GM18499 (cell line): ENCODE data around the gene ANO1.
"Not testable (repeated sequence)": the region's sequence is repeated elsewhere in the genome, so short reads cannot be mapped to it uniquely, and the experiment has no call there.

Experiments used
- ATAC-seq: cut with Tn5 transposase; IDR thresholded peaks from one replicate; pipeline ENCODE4 v1.9.1; 2021; ENCODE audit warnings: moderate number of reproducible peaks; ENCODE audit not compliant: insufficient read depth, unreplicated experiment

The ANO1 gene

DNA sequence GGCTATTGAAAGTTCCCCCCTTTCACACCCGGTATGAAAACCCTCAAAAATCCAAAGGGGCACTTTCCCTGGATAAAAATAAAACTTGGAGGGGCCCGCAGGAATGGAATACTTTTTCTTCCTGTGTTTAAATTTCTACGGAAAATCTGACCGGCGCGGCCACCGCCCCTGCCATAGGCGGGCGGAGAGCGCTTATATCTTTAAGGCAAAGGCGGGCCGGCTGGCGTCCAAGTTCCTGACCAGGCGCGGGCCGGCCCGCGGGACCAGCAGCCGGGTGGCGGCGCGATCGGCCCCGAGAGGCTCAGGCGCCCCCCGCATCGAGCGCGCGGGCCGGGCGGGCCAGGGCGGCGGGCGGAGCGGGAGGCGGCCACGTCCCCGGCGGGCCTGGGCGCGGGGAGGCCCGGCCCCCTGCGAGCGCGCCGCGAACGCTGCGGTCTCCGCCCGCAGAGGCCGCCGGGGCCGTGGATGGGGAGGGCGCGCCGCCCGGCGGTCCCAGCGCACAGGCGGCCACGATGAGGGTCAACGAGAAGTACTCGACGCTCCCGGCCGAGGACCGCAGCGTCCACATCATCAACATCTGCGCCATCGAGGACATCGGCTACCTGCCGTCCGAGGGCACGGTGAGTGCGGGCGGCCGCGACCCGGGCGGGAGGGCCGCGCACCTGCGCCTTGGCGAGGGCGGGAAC lies at the start of gene ANO1:
TSS of gene ANO1 (plus strand) at position 223 of the 686 bp plus-strand sequence. CDS start at position 513, 290 bp downstream.
- no peak for ATAC-seq

DNA sequence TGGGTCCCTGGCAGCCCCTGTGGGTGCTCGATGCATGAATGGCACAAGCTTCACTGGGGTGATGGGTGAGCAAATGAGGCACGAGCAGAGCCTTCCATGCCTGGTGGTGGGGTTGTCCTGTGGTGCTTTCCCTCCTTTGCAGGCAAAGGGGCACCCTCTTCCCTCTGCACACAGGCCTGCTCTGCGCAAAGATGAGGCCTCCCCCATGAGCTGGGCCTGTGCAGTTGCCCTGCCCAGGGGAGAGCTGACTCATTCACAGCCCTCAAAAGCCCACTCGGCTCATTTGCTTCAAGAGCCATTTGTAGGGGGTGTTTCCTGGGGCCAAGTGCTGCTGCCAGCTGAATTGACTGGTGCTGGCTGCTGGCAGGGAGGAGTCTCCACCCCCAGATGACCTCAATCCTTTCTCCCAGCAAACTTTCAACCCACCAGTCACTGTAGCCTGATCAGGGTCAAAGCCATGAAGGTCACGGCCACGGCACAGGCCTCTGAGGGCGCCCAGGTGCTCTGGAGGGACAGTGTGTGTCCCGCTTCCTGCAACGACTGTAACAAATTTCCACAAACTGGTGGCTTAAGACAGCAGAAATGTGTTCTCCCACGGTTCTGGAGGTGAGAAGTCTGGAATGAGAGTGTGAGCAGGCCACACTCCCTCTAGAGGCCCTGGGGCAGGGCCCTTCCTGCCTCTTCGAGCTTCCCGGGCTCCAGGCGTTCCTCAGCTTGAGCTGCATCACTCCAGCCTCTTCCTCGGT lies 48.8 kb upstream of the ANO1 start:
- no peak for ATAC-seq

DNA sequence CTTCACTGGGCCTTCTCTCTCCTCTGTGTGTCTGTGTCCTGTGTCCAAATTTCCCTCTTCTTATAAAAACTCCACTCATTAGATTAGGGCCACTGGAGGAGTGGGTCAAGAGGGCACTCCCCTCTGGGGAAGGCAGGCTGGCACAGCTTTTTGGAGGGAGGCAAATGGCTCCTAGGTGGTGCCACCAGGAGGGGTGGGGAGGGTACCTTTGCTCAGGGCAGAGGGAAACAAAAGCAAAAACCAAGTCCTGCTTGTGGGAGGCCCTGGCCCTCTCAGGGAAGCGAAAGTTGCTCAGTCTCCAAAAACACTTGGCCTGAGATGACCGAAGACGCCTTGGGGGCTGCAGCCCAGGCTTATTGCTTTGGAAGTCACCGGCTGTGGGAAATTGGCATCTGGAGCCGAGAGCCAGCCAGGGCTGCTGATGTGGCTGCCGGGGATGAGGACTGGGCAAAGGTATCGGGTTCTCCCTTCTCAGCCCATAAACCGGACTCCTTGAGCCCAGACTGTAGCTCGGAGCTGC lies 48.2 kb upstream of the ANO1 start:
- ATAC-seq, result no peak

DNA sequence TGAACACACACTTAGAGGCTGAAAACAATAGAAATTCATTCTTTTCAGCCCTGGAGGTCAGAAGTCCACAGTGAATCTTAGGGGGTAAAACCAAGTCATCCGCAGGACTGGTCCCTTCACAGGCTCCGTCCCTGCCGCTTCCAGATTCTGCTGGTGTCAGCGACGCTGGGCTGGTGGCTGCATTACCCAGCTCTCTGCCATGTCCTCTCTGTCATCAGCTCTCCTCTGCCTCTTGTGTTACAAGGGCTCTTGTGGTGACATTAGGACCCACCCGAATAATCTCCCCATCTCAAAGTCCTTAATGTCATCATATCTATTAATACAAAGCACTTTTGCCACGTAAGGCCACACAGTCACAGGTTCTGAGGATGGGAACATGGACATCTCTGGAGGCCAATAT lies 47.7 kb upstream of the ANO1 start:
- ATAC-seq, result no peak

DNA sequence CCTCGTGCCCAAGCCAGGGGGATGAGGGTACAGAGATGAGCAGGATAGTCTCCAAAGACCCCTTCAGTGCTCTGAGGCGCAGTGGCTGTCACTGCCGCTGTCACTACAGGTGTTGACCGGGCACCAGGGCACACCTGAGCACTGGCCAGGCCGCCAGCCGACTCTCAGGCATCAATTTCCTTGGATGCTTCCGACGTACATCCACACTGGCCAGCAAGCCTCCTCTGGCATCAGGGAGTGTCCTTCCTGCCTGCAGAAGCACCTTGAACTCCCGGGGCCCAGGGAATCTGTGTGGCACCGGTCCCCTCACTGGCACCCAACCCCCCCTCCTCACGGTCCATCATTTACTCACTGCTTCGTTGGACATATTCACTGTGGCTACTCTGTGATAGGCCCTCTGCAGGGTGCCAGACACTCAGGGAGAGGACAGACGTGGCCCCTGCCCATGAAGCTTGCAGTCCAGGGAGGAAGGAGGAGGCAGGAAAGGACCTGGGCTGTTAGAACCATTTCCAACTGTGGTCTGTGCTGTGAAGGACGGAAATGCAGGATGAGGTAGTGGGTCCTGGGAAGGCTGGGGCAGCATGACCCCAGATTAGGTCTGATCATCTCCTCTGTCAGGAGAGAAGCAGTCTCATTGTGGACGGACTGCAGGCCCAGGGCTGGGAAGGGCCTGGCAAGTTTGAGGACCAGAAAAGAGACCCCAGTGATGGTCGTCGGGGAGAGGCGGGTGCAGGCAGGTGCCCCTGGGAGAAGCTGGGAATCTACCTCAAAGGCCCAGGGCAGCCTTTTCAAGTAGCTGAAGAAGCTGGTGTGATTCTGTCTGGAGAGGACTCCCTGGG lies 46.3 kb upstream of the ANO1 start:
- ATAC-seq, result no peak

DNA sequence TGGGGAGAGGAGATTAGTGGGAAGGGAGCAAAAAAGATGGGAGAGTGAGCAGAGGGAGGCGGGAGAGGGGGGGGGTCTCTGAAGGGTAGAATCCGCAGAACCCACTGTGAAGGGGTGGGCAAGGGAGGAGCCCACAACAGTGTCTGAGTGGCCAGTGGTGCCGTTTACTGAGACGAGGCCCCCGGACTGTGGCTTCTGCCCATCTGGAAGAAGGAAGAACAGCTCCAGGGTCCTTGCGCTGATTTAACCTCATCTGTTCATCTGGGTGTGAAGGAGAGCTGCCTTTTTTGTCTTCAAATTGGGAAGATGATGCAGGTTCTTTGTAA lies 45.7 kb upstream of the ANO1 start:
- no peak for ATAC-seq

DNA sequence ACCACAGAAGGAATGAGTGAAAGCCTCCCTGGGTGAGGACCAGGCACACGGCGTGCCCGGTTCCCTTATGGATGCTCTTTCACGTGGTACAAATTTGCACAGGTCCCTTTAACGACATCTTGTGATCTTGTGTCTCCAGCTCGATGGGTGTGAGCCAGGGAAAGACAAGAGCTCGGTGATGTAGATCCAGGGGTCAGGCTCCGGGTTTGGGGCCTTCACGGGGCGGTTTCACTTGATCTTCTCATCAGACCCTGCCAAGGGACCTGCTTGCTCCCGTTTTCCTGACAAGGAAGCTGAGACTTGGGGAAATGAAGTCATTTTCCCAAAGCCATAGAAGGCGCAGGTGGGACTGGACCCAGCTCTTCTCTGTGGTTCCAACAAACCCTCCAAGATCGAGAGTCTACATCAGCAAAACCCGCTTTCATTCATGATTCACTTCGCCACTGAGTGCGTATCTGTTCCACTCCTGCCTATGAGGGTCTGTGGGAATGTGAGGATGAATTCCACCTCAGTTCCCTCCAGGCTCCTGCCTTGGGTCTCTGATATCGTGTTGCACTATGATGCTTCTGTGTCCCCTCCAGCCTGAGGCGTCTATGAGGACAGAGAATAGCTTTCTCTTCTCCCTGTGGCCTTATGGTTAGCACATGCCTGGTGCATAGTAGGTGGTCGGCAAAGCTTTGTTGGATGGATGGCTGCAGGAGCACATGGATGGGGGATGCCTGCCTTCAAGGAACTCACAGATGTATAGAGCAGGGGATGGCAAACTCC lies 45.0 kb upstream of the ANO1 start:
- no peak for ATAC-seq

DNA sequence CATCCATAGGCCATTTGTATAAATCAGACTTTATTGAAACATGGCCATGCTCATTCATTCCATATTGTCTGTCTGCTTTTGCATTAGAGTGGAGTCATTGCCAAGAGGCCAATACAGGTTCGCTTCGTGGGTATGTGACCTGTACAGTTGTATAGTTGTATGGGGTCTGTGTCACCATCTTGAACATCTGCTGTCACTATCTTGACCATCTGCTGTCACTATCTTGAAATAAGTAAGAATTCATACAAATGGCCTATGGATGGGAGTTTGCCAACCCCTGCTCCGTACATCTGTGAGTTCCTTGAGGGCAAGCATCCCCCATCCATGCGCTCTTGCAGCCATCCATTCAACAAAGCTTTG lies 44.4 kb upstream of the ANO1 start:
- no peak for ATAC-seq

DNA sequence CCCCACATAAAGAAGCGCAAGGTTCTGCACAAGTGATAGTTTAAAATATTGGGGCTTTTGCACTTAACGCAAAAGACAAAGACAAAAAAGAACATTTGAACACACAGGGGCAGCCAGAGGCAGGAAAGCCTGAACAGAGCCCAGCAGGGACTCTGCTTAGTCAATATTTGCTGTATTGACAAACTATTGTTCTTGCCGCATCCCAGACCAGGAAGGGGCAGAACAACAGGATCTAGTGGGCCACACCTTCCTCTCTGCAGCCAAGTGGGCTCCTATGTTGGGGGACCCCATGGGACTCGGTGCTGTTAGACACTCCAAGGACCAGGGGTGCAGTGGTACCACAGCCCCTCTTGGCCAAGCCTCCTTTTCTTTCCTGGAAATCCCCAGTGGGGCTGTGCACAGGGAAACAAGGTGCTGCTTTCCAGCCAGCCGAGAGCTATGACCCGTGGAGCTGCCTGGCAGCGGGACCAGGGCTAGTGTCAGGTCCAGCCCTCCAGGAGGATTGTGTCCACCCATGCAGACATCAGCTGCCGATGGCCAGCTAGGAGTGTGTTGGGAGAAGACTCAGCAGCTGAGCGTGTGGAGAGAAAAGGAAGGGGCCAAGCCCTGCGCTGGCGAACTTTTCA lies 43.3 kb upstream of the ANO1 start:
- ATAC-seq, result no peak

DNA sequence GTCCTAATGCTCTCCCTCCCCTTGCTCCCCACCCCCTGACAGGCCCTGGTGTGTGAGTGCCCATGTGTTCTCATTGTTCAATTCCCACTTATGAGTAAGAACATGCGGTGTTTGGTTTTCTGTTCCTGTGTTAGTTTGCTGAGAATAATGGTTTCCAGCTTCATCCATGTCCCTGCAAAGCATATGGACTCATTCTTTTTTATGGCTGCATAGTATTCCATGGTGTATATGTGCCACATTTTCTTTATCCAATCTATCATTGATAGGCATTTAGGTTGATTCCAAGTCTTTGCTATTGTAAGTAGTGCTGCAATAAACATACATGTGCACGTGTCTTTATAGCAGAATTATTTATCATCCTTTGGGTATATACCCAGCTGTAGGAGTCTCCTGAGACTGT lies 42.5 kb upstream of the ANO1 start:
- not testable (repeated sequence) for ATAC-seq

DNA sequence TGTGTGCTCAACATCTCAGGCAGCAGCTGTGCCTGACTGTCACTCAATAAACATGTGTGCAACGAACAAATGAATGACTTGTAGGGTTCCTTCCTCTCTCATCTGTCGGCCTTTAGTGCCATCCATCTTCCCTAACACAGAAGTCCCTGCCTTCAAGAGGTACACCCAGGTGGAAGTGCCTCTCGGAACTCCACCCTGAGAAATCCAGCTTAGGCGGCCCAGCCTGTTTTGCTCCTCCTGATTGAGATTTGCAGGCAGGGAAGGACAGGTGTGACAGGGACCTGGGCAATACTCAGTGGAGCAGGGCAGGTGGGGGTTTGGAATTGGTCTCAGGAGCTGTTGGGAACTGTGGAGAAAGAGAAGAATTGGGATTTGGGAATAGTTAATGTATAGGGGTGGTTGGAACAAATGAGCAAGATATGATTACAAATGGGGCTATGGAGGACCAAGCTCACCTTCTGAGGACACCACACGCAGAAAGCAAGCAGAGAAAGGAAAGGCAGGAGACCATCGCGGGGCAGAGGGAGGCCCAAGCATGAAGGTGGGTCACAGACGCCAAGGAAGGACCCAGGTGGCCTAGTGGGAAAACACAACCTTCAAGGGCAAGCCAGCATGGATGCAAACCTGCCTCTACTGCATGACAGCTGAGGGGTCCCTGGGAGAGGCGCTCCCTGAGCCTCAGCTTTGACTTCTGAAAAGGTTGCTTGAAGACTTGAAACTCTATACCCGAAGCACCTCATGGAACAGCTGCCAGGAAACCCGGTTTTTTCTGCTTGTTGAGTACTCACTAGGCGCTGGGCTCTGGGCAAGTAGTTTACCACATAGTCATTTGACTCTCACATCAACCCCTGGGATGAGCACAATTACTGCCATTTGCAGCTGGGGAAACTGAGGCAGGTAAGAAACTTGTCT lies 40.9 kb upstream of the ANO1 start:
- ATAC-seq, result no peak

DNA sequence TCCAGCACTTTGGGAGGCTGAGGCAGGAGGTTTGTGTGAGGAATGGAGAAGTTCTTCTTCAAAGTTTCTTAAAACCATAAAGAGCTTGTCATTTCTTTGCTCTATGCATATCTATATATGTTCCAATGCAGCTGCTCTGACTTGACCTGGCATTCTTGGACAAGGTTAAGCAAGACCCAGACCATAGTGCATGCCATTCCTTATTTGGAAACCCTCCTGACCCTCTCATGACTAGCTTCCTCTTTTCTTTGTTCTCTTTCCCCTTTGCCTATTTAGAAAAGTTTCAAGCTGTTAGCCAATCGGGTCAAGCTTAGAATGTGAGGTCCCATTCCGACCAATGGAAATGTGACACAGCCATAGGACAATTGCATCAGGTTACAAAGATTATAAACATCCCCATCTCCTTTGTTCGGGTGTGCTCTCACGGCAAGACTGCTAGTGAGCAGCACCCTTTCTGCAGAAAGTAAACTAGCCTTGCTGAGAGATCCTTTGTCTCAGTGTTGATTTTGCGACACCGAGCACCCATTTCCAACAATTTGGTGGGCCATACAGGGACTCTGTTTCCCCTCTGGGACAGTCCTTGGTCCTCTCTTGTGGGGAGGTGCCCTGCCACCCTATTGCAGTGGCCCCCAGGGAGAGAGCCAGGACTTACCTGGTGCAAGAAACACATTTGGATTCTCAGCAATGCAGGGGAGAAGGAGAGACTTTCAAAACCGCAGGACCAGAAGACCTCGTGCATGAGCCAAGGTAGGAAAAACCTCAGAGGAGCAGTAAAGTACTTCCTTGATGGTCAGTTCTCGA lies 39.9 kb upstream of the ANO1 start:
- no peak for ATAC-seq

DNA sequence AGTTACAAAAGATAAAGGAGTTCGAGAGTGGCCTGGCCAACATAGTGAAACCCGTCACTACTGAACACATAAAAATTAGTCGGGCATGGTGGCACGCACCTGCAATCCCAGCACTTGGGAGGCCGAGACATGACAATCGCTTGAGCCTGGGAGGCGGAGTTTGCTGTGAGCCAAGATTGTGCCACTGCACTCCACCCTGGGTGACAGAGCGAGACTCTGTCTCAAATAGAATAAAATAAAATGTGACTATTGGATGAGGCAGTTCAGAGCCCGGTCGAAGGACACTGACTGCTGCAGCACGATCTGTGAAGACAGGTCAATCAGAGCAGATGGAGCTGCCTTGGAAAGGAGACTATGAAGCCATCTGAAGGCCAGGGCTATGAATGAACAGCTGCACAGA lies 37.7 kb upstream of the ANO1 start:
- no peak for ATAC-seq

DNA sequence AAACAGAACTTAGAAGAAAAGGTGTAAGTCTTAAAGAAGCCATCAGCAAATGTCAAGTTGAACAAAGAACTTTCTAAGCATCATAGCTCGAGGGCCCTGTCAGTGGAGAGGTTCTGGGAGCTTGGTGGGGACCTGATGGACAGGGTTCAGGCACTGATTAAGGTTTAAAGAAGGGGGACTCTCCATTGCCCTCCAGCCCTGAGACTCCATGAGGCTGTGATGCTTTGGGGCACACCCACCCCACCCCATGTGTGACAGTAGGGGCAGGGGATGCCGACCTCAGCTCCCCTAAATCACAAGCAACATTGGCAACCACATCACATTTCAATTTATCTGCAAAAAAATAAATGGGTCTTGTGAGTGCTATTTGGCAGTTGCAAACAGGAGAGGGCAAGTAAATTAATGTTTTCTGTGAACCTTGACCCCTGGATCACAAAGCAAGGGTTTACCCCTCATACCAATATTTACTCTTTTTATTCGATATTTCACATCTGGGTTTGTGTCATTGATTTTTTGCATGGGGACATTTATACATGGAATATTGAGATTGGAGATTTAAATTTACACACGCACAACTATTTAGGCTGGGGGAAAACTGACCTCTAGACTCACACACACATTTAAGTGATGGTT lies 37.1 kb upstream of the ANO1 start:
- no peak for ATAC-seq

DNA sequence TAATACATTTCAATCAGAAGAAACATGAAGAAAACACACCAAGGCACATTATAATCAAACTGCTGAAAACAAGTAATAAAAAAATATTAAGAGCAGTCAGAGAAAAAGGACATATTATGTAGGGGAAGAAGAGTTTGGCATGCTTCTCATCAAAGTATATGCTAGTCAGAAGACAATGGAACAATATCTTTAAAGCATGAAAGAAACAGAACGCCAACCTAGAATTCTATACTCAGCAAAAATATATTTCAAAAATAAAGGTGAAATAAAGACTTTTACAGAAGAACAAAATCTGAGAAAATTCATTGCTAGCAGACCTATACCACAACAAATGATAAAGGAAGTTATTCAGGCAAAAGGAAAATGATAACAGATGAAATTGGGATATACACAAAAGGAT lies 34.6 kb upstream of the ANO1 start:
- no peak for ATAC-seq

DNA sequence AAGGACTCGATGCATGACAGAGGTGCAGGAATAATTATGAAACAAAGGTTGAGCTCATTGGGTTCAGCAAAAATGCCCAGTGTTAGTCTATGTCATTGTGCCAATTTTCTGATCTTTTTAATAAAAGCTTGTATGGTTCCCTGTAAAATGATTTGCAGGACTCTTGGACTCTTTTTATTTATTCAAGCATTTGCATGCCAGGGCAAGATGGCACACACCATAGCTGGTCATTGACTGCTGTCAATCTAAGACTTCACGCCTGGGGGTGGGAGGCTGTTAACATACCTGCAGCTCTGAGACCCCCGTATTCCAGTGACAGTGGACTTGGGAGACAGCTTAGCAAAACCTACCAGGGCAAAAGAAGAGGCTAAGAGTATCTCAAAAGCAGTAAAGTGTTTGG lies 32.0 kb upstream of the ANO1 start:
- ATAC-seq, result no peak

DNA sequence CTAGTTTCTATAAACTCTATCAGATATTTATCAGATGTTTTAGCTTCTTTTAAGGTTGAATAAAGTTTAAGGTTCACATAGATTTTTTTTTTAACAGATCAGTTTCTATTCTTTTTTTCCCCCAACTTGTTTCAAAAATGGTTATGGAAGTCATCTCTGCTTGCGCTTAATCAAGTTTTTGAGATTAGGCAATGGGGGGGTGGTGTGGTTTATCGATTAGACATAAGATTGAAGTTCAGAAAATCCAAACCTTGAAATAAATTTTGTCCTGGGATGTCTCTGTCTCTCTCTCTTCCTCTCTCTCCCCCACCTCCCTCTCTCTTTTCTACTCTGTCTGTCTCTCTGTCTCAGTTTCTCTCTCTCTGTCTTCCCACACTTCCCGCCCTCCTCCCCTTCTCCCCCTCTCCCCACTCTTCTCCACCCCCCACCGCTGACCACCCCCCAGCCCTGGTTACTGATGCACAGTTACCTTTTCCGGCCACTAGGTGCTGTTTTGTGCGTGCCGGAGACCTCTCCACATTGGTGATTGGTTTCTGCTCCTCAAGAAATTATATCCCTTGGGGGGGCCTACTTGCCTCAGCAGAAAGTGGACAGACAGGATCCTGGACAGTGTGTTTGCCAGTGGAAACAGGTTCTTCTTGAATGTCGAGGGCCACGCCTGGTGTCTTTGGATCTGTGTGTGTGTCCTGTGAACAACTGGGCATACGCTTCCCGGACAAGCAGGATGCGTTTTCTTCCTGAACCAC lies 29.7 kb upstream of the ANO1 start:
- ATAC-seq, result no peak
